ENCODE measurements around the gene RANBP1. TPM values are rescaled to one million over a fixed set of nuclear protein-coding genes. Genes with fewer than 3 reads are reported as not detected.

RANBP1 gene
- total and polyA plus RNA-seq, 9 of the 15 experiments (the other 6 are each of a cell fraction or from before 2014, with no cell fraction given), result 162 to 2,891 (median 1,289) TPM

DNA sequence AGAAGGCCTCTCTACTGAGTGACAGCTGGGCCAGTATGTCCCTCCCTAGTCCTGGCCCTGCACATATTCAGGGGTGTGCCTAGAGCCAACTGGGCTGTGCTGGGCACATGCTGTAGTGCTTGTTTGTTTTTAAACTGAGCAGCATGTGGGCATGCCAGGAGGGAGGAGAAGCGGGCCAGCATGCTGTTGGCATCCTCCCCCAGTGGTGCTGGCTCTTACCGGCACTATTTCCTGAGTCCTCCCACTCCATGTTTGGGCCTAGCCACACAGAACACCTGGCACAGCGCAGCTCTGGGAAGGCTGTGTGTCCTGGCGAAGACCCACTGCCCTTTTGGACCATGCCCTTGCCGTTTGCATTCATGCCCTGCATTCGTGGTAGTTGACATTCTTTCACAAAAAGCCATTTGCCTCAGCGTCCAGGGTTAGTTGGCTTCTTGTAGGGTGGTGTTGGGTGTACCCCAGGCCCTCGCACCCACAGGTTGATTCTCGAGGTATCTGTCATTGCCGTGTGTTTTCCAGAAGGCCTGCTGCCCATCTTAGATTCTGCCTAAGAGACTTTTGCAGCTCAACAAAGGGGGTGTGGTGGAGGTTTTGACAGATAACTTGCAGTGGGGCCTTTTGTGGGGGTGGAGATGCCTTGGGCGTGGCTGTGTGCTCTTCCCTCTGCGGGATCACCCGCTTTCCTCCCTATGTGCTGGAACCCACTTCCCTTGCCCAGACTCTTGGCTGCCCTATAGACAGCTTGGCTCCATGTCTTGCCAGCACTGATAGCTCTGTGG, 22.3 kb upstream of the RANBP1 start (continued):
- TF ChIP-seq, protein P1, sequence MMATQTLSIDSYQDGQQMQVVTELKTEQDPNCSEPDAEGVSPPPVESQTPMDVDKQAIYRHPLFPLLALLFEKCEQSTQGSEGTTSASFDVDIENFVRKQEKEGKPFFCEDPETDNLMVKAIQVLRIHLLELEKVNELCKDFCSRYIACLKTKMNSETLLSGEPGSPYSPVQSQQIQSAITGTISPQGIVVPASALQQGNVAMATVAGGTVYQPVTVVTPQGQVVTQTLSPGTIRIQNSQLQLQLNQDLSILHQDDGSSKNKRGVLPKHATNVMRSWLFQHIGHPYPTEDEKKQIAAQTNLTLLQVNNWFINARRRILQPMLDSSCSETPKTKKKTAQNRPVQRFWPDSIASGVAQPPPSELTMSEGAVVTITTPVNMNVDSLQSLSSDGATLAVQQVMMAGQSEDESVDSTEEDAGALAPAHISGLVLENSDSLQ (IDR thresholded peaks at IDR 0.05), result 0 out of 2 replicates have a peak, but pooled peaks have one; percentile 10
- TF ChIP-seq NFE2L1 (tag; IDR thresholded peaks at IDR 0.05; ENCODE audit: borderline replicate concordance, low read depth) (no peak), EZH2 (IDR thresholded peaks at IDR 0.05; ENCODE audit: borderline replicate concordance, low read depth, low read length) (no peak), SMC3 (conservative IDR thresholded peaks at IDR 0.05; ENCODE audit: insufficient read depth, low read depth, low read length) (0 out of 2 replicates have a peak, but pooled peaks have one; percentile 10), POLR2G (IDR thresholded peaks at IDR 0.05; ENCODE audit: low read depth, low read length) (peak; percentile 36), HBP1 (CRISPR knock-in tag; IDR thresholded peaks at IDR 0.05) (peak; percentile 5; the same call in 1 of the 2 replicates), GTF2E2 (tag; IDR thresholded peaks at IDR 0.05) (no peak), CEBPB (tag; IDR thresholded peaks at IDR 0.05) (no peak), ETV1 (tag; conservative IDR thresholded peaks at IDR 0.05; ENCODE audit: low read depth) (no peak), NR2F6 (CRISPR knock-in tag; IDR thresholded peaks at IDR 0.05) (no peak)
- TF ChIP-seq, protein P2, sequence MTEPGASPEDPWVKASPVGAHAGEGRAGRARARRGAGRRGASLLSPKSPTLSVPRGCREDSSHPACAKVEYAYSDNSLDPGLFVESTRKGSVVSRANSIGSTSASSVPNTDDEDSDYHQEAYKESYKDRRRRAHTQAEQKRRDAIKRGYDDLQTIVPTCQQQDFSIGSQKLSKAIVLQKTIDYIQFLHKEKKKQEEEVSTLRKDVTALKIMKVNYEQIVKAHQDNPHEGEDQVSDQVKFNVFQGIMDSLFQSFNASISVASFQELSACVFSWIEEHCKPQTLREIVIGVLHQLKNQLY (CRISPR knock-in tag; conservative IDR thresholded peaks at IDR 0.05), result 0 out of 4 replicates have a peak, but pooled peaks of 1 of the 2 experiments have one; percentile 37
- TF ChIP-seq, protein P3, sequence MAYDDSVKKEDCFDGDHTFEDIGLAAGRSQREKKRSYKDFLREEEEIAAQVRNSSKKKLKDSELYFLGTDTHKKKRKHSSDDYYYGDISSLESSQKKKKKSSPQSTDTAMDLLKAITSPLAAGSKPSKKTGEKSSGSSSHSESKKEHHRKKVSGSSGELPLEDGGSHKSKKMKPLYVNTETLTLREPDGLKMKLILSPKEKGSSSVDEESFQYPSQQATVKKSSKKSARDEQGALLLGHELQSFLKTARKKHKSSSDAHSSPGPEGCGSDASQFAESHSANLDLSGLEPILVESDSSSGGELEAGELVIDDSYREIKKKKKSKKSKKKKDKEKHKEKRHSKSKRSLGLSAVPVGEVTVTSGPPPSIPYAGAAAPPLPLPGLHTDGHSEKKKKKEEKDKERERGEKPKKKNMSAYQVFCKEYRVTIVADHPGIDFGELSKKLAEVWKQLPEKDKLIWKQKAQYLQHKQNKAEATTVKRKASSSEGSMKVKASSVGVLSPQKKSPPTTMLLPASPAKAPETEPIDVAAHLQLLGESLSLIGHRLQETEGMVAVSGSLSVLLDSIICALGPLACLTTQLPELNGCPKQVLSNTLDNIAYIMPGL (CRISPR knock-in tag; IDR thresholded peaks at IDR 0.05), result 0 out of 2 replicates have a peak, but pooled peaks have one; percentile 39
- TF ChIP-seq, protein P4, sequence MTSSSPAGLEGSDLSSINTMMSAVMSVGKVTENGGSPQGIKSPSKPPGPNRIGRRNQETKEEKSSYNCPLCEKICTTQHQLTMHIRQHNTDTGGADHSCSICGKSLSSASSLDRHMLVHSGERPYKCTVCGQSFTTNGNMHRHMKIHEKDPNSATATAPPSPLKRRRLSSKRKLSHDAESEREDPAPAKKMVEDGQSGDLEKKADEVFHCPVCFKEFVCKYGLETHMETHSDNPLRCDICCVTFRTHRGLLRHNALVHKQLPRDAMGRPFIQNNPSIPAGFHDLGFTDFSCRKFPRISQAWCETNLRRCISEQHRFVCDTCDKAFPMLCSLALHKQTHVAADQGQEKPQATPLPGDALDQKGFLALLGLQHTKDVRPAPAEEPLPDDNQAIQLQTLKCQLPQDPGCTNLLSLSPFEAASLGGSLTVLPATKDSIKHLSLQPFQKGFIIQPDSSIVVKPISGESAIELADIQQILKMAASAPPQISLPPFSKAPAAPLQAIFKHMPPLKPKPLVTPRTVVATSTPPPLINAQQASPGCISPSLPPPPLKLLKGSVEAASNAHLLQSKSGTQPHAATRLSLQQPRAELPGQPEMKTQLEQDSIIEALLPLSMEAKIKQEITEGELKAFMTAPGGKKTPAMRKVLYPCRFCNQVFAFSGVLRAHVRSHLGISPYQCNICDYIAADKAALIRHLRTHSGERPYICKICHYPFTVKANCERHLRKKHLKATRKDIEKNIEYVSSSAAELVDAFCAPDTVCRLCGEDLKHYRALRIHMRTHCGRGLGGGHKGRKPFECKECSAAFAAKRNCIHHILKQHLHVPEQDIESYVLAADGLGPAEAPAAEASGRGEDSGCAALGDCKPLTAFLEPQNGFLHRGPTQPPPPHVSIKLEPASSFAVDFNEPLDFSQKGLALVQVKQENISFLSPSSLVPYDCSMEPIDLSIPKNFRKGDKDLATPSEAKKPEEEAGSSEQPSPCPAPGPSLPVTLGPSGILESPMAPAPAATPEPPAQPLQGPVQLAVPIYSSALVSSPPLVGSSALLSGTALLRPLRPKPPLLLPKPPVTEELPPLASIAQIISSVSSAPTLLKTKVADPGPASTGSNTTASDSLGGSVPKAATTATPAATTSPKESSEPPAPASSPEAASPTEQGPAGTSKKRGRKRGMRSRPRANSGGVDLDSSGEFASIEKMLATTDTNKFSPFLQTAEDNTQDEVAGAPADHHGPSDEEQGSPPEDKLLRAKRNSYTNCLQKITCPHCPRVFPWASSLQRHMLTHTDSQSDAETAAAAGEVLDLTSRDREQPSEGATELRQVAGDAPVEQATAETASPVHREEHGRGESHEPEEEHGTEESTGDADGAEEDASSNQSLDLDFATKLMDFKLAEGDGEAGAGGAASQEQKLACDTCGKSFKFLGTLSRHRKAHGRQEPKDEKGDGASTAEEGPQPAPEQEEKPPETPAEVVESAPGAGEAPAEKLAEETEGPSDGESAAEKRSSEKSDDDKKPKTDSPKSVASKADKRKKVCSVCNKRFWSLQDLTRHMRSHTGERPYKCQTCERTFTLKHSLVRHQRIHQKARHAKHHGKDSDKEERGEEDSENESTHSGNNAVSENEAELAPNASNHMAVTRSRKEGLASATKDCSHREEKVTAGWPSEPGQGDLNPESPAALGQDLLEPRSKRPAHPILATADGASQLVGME (CRISPR knock-in tag; IDR thresholded peaks at IDR 0.05), result no peak

Measured in K562 (cell line).